B cell (primary cell): ENCODE results near the gene PMPCA. TPM values are rescaled to one million over a fixed set of nuclear protein-coding genes. Genes with fewer than 3 reads are reported as not detected.

ENCODE experiments used
- ATAC-seq: fragments of 200-7000 bp; cut with Tn5 transposase; one replicate; pipeline ENCODE4 v1.10.0; 2021; ENCODE audit warnings: low read depth, mild to moderate bottlenecking, moderate number of reproducible peaks, moderate library complexity
- CTCF ChIA-PET: fragments of 350-600 bp; sonication (Branson Sonifier 250); formaldehyde crosslinking; loops from one replicate; lab custom pipeline; 2021; ENCODE audit warnings: antibody characterized with exemption, inconsistent platforms; lab: Charles Lee
- POLR2A ChIA-PET: fragments of 350-600 bp; sonication (Branson Sonifier 250); formaldehyde crosslinking; loops from one replicate; lab custom pipeline; 2021; ENCODE audit warnings: antibody characterized with exemption; lab: Charles Lee
- DNase-seq: peaks from one replicate; pipeline ENCODE4 v3.0.0; 2013
- H2AFZ ChIP-seq: 2 replicates; pipeline ENCODE4 v1.6.1; 2012; ENCODE audit warnings: mild to moderate bottlenecking, low read depth, low read length; ENCODE audit not compliant: insufficient read depth, poor library complexity, severe bottlenecking
- H3K27ac ChIP-seq, 2 donors: 1 replicate in 1 of 2; 2 replicates in 1 of 2; pipeline ENCODE4 v1.5.1; 2012 to 2013; ENCODE audit warnings: low read length in 2 of 2, mild to moderate bottlenecking in 2 of 2, moderate library complexity in 1 of 2
- H3K27me3 ChIP-seq, 4 experiments: fragments of 200-600 bp in 1 of 4; sonication (generic) in 1 of 4; replicated peaks in 1 of 4; 1 replicate in 2 of 4; 2 replicates in 2 of 4; pipeline versions ENCODE4 v1.6.1 to v1.7.0; 2013 to 2016; ENCODE audit warnings: low read length in 3 of 4, mild to moderate bottlenecking in 2 of 4, mixed read lengths in 1 of 4, moderate library complexity in 1 of 4; ENCODE audit not compliant: insufficient read depth in 4 of 4, control insufficient read depth in 3 of 4; ENCODE audit errors: control extremely low read depth in 1 of 4
- H3K36me3 ChIP-seq, 2 experiments: replicated peaks in 1 of 2; 1 replicate in 1 of 2; 2 replicates in 1 of 2; pipeline versions ENCODE4 v1.6.1 to v1.7.1; 2013; ENCODE audit warnings: low read length in 1 of 2; ENCODE audit not compliant: insufficient read depth in 2 of 2, control insufficient read depth in 1 of 2; ENCODE audit errors: control extremely low read depth in 1 of 2, extremely low read depth in 1 of 2
- H3K4me1 ChIP-seq, 2 donors: fragments of 200-600 bp in 1 of 2; sonication (generic) in 1 of 2; 1 replicate in 1 of 2; 2 replicates in 1 of 2; pipeline versions ENCODE4 v1.5.1 to v1.6.1; 2013 to 2017; ENCODE audit warnings: low read length in 2 of 2; ENCODE audit not compliant: control insufficient read depth in 2 of 2, insufficient read depth in 2 of 2
- H3K4me2 ChIP-seq: replicated peaks from 2 replicates; pipeline ENCODE3; 2012; ENCODE audit warnings: mild to moderate bottlenecking, low read depth, low read length; ENCODE audit not compliant: poor library complexity, severe bottlenecking
- H3K4me3 ChIP-seq, 5 experiments: fragments of 200-600 bp in 1 of 5; sonication (generic) in 1 of 5; 1 replicate in 3 of 5; 2 replicates in 2 of 5; pipeline versions ENCODE4 v1.5.1 to v1.7.0; 2011 to 2016; ENCODE audit warnings: low read length in 4 of 5, mild to moderate bottlenecking in 4 of 5, low read depth in 2 of 5, control low read depth in 1 of 5, moderate library complexity in 1 of 5; ENCODE audit not compliant: insufficient read depth in 1 of 5; ENCODE audit errors: control extremely low read depth in 1 of 5, extremely low read depth in 1 of 5
- H3K79me2 ChIP-seq: fragments of 200-600 bp; sonication (generic); one replicate; pipeline ENCODE4 v1.6.0; 2016; ENCODE audit warnings: low read length; ENCODE audit not compliant: control insufficient read depth, insufficient read depth
- H3K9ac ChIP-seq: fragments of 200-600 bp; sonication (generic); 2 replicates; pipeline ENCODE4 v1.6.1; 2017; ENCODE audit warnings: mild to moderate bottlenecking, low read length, moderate library complexity
- H3K9me3 ChIP-seq, 3 donors: one replicate each; pipeline versions ENCODE4 v1.6.1 to v1.7.1; 2013; ENCODE audit warnings: low read length in 2 of 3; ENCODE audit not compliant: control insufficient read depth in 2 of 3, insufficient read depth in 1 of 3; ENCODE audit errors: control extremely low read depth in 1 of 3
- H4K20me1 ChIP-seq: 2 replicates; pipeline ENCODE4 v1.6.0; 2012; ENCODE audit warnings: mild to moderate bottlenecking, low read length; ENCODE audit not compliant: insufficient read depth, control insufficient read depth, poor library complexity, severe bottlenecking
- H3K27ac Mint-ChIP-seq: one replicate; pipeline ENCODE4 v1.8.0; 2021; ENCODE audit warnings: mixed read lengths
- H3K27me3 Mint-ChIP-seq: one replicate; pipeline ENCODE4 v1.8.0; 2021; ENCODE audit warnings: mixed read lengths
- H3K4me1 Mint-ChIP-seq: one replicate; pipeline ENCODE4 v1.8.0; 2021; ENCODE audit warnings: mixed read lengths
- H3K4me3 Mint-ChIP-seq: one replicate; pipeline ENCODE4 v1.8.0; 2021; ENCODE audit warnings: mixed read lengths
- H3K9me3 Mint-ChIP-seq: one replicate; pipeline ENCODE4 v1.8.0; 2022; ENCODE audit warnings: mixed read lengths; ENCODE audit not compliant: insufficient read depth
- EZH2 ChIP-seq: IDR thresholded peaks from 2 replicates; pipeline ENCODE4 v1.6.1; 2012; ENCODE audit warnings: borderline replicate concordance, low read depth, mild to moderate bottlenecking, moderate library complexity, low read length; ENCODE audit not compliant: insufficient read depth, poor library complexity, severe bottlenecking
- WGBS: methylation state at CpG from one replicate; pipeline ENCODE4 v1.1.5; 2013; ENCODE audit warnings: missing lambda C conversion rate; ENCODE audit not compliant: insufficient coverage; 5-methylcytosine and 5-hydroxymethylcytosine counted together
- intact Hi-C: fragments of 100-400 bp; cut with micrococcal nuclease; formaldehyde crosslinking; loops from one replicate; pipeline ENCODE4 v1.10.0; 2022
- polyA plus RNA-seq: library from polyadenylated mRNA; depleted of rRNA; stranded (reverse); fragments of >200 nt; gene quantifications from 2 replicates; pipeline ENCODE4 v1.2.3, GENCODE V29; 2012
- total RNA-seq, 2 donors: library from RNA; stranded (reverse); fragments of 120-200 nt in 1 of 2; gene quantifications; 1 replicate in 1 of 2; 2 replicates in 1 of 2; pipeline versions ENCODE4 v1.2.3 to v1.2.4, GENCODE V29; 2013 to 2022
- TF ChIP-seq, protein P1 (sequence below): fragments of 200-600 bp; IDR thresholded peaks from one replicate; pipeline ENCODE4 v1.8.0; 2022; ENCODE audit warnings: antibody characterized with exemption, mild to moderate bottlenecking

The PMPCA gene
- total and polyA plus RNA-seq, 2 donors (not counting 1 experiment from before 2014, with no cell fraction given) = 64.4 to 72.2 TPM

DNA sequence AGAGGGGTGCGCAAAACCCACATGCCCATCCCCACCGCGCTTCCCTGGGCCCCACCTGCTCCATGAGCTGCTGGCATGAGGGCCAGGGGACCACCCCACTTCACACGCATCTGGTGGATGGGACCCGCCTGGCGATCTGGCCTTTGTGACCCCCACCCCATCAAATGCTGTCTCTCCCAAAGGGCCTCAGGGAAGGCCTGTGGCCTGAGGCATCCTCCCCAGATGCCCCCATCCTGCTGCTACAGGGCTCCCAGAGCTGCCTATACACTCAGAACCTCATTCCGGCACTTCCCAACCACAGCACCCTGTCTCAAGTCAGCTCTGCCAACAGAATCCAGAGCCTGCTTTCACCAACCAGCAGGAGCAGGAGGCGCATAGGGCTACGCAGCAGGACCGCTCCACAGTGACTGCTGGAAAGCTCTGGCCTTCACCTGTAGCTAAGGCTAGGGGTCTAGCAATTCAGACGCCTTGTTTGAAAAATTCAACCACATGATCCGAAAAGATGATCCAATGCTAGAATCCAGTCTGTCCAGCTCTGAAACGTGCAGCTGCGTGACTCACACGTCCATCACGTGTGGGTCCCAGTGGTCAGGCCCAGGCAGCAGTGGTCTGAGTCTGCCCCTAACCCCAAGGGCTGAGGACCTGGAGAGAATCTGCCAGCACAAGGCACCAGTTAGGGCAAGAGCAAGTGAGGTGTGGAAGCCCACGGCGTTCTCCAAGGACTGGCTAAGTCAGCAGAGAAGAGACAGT lies 9.1 kb upstream of the PMPCA start:
- peaks cover 39 to 44% of the 10 kb centered on the region in 2 donors for H3K4me1 ChIP-seq
- H3K27me3 ChIP-seq = no peaks in the 10 kb centered on the region
- CTCF ChIA-PET = interaction anchor here (1.0 to 2.5 kb wide), 4 partner anchors 8 to 231 kb away, joined by 4 to 16 read pairs (median 6); partner anchors contain the start of genes DNLZ, ENTR1 and PMPCA
- peaks cover 1 to 31% of the 10 kb centered on the region in 2 experiments for H3K36me3 ChIP-seq
- no peak for ATAC-seq
- Mint-ChIP-seq H3K4me3 (peak overlapping the region; percentile 34), H3K27ac (no peak overlapping the region), H3K27me3 (no peaks in the 10 kb centered on the region), H3K4me1 (peaks cover 48% of the 10 kb centered on the region), H3K9me3 (no peaks in the 10 kb centered on the region)
- no peak overlapping the region for H3K4me2 ChIP-seq
- intact Hi-C loops = loop anchor here (2.0 to 5.0 kb wide), 3 partner anchors 81 to 435 kb away; partner anchors contain the start of gene SEC16A
- no peak for DNase-seq
- no peak overlapping the region for H2AFZ ChIP-seq
- H3K79me2 ChIP-seq = peaks cover 51% of the 10 kb centered on the region
- WGBS = 96% methylated on average over 18 of the region's 18 CpGs
- no peak overlapping the region for H3K27ac ChIP-seq
- H4K20me1 ChIP-seq = peaks cover 25% of the 10 kb centered on the region
- TF ChIP-seq EZH2 = no peak
- TF ChIP-seq, protein P1, sequence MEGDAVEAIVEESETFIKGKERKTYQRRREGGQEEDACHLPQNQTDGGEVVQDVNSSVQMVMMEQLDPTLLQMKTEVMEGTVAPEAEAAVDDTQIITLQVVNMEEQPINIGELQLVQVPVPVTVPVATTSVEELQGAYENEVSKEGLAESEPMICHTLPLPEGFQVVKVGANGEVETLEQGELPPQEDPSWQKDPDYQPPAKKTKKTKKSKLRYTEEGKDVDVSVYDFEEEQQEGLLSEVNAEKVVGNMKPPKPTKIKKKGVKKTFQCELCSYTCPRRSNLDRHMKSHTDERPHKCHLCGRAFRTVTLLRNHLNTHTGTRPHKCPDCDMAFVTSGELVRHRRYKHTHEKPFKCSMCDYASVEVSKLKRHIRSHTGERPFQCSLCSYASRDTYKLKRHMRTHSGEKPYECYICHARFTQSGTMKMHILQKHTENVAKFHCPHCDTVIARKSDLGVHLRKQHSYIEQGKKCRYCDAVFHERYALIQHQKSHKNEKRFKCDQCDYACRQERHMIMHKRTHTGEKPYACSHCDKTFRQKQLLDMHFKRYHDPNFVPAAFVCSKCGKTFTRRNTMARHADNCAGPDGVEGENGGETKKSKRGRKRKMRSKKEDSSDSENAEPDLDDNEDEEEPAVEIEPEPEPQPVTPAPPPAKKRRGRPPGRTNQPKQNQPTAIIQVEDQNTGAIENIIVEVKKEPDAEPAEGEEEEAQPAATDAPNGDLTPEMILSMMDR = no peak
- POLR2A ChIA-PET = interaction anchor here (1.3 to 1.6 kb wide), 2 partner anchors 8 to 10 kb away, joined by 3 to 5 read pairs; partner anchors contain the start of genes ENTR1 and PMPCA
- no peaks in the 10 kb centered on the region for H3K9me3 ChIP-seq
- no peak overlapping the region for H3K9ac ChIP-seq
- H3K4me3 ChIP-seq = no peak overlapping the region

DNA sequence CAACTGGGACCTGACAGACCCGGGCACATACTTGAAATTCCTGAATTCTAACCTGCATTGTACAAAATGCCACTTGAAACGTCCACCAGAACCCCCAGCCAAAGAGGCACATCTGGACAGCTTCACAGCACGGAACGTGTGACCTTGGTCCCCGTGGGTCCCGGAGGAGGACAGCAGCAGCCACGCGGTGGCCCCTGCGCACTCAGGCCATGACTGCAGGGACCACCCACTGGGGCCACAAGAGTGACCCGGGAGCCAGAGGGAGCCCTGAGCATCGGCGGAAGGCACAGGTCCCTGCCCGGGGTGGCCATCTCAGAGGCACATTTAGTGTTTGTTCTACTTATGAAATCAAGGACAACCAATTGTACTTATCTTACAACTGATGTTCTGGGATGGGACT lies 8.4 kb upstream of the PMPCA start:
- H3K27ac Mint-ChIP-seq = no peak overlapping the region
- ChIA-PET POLR2A (no interaction called here), CTCF (interaction anchor here (1.8 to 2.5 kb wide), 2 partner anchors 7 to 39 kb away, joined by 6 to 16 read pairs; partner anchors contain the start of genes DNLZ, ENTR1 and PMPCA)
- peaks cover 48% of the 10 kb centered on the region for H3K4me1 Mint-ChIP-seq
- Histone ChIP-seq H3K27ac (no peak overlapping the region), H4K20me1 (peaks cover 25% of the 10 kb centered on the region), H3K36me3 (peaks cover 1 to 27% of the 10 kb centered on the region in 2 experiments), H2AFZ (no peak overlapping the region), H3K9ac (no peak overlapping the region), H3K4me1 (peaks cover 39 to 44% of the 10 kb centered on the region in 2 donors), H3K4me3 (no peak overlapping the region), H3K4me2 (no peak overlapping the region), H3K79me2 (peaks cover 50% of the 10 kb centered on the region), H3K9me3 (no peaks in the 10 kb centered on the region), H3K27me3 (no peaks in the 10 kb centered on the region)
- TF ChIP-seq, protein P1 = no peak
- no peak for TF ChIP-seq EZH2
- DNase-seq (no peak), ATAC-seq (no peak)
- 97% methylated on average over 9 of the region's 13 CpGs for WGBS
- no peaks in the 10 kb centered on the region for H3K9me3 Mint-ChIP-seq
- intact Hi-C loops = loop anchor here (5.0 kb wide), 1 partner anchor 160 kb away; no protein-coding TSS in a partner anchor
- no peak overlapping the region for H3K4me3 Mint-ChIP-seq
- no peaks in the 10 kb centered on the region for H3K27me3 Mint-ChIP-seq
